ENCODE measurements around the gene SLC22A12.
"Not testable (repeated sequence)": the region's sequence is repeated elsewhere in the genome, so short reads cannot be mapped to it uniquely, and the experiment has no call there.

The SLC22A12 gene

DNA sequence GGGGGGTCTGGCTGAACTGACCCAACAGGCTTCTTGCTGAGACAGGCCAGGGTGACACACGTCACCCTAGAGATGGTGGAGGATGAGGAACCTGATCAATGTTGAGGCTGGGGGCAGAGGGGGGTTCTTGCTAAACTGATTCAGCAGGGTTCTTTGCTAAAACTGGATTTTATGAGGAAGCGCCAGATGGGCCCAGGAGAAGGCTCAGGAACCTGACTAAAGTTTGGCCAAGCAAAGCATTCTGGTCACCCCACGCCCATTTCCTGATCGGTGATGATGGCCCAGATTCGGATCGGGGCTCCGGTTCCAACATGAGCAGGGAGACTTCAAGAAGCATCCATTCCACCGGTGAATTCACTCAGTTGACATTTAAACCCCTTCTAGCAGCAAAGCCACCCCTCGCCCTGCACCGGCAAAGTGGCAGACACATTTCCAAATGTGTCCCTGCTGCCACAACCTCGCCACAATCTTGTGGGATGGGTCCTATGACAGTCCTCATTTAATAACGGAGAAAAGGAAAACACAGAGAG lies 34.2 kb upstream of the SLC22A12 start:
- Histone ChIP-seq H3K4me3 (ENCODE audit: low read depth, low read length) (no peak overlapping the region), H3K27me3 (ENCODE audit: insufficient read depth, low read length) (peaks cover 7% of the 10 kb centered on the region; the same call in 1 of the 2 replicates), H3K79me2 (ENCODE audit: control insufficient read depth, insufficient read depth, low read length, unreplicated experiment) (no peaks in the 10 kb centered on the region), H3K27ac (ENCODE audit: low read depth, low read length) (no peak overlapping the region), H2AFZ (ENCODE audit: low read length, unreplicated experiment) (no peak overlapping the region), H3K4me1 (ENCODE audit: control insufficient read depth, insufficient read depth, low read length, unreplicated experiment) (peaks cover 22% of the 10 kb centered on the region), H3K36me3 (ENCODE audit: insufficient read depth, low read length) (no peaks in the 10 kb centered on the region)

DNA sequence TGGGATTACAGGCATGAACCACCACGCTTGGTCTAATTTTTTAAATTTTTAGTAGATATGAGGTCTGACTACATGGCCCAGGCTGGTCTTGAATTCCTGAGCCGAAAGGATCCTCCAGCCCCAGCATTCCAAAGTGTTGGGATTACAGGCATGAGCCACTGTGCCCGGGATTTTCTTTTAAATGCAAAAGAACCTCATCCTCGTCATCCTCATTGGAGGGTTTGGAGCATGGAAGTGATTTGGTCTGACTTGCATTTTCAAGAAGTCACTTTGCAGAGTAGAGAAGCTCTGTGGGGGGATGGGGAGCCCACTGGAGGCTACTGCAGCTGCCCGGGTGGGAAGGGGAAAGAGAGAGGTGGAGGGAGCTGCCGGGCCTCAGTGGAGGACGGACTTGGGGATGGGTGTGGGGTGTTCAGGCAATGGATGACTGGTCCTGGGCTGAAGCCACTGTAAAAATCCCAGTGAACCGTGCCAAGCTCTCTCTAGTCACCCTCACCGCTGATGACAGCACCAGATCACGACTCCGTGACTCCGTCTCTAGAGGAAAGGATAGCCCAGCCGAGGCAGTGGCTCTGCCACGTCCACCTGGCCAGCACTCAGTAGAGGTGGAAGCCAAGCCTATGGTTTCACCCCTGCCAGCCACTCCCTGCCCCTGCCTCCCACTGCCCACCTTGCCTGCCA lies 32.8 kb upstream of the SLC22A12 start:
- Histone ChIP-seq H3K27ac (ENCODE audit: low read depth, low read length) (no peak overlapping the region), H3K4me1 (ENCODE audit: control insufficient read depth, insufficient read depth, low read length, unreplicated experiment) (peaks cover 22% of the 10 kb centered on the region), H3K79me2 (ENCODE audit: control insufficient read depth, insufficient read depth, low read length, unreplicated experiment) (no peaks in the 10 kb centered on the region), H2AFZ (ENCODE audit: low read length, unreplicated experiment) (no peak overlapping the region), H3K4me3 (ENCODE audit: low read depth, low read length) (no peak overlapping the region), H3K27me3 (ENCODE audit: insufficient read depth, low read length) (no peaks in the 10 kb centered on the region), H3K36me3 (ENCODE audit: insufficient read depth, low read length) (no peaks in the 10 kb centered on the region)

DNA sequence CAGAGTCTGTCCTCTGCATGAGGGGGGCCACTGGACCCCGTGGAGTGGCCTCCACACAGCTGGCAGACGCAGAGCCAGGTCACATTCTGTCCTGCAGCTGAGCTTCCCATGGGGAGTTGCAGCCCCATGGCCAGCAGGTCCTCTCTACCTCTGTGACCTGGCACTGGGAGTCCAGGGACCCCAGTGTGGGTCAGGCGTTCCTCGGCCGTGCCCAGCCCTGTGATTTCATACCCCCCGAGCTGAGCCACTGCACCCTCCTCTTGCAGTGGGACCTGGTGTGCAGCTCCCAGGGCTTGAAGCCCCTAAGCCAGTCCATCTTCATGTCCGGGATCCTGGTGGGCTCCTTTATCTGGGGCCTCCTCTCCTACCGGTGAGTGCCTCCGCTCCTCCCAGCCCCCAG lies 32.2 kb upstream of the SLC22A12 start:
- Histone ChIP-seq H2AFZ (ENCODE audit: low read length, unreplicated experiment) (no peak overlapping the region), H3K36me3 (ENCODE audit: insufficient read depth, low read length) (no peaks in the 10 kb centered on the region), H3K4me1 (ENCODE audit: control insufficient read depth, insufficient read depth, low read length, unreplicated experiment) (peaks cover 18% of the 10 kb centered on the region), H3K27ac (ENCODE audit: low read depth, low read length) (no peak overlapping the region), H3K4me3 (ENCODE audit: low read depth, low read length) (no peak overlapping the region), H3K27me3 (ENCODE audit: insufficient read depth, low read length) (no peaks in the 10 kb centered on the region), H3K79me2 (ENCODE audit: control insufficient read depth, insufficient read depth, low read length, unreplicated experiment) (no peaks in the 10 kb centered on the region)

DNA sequence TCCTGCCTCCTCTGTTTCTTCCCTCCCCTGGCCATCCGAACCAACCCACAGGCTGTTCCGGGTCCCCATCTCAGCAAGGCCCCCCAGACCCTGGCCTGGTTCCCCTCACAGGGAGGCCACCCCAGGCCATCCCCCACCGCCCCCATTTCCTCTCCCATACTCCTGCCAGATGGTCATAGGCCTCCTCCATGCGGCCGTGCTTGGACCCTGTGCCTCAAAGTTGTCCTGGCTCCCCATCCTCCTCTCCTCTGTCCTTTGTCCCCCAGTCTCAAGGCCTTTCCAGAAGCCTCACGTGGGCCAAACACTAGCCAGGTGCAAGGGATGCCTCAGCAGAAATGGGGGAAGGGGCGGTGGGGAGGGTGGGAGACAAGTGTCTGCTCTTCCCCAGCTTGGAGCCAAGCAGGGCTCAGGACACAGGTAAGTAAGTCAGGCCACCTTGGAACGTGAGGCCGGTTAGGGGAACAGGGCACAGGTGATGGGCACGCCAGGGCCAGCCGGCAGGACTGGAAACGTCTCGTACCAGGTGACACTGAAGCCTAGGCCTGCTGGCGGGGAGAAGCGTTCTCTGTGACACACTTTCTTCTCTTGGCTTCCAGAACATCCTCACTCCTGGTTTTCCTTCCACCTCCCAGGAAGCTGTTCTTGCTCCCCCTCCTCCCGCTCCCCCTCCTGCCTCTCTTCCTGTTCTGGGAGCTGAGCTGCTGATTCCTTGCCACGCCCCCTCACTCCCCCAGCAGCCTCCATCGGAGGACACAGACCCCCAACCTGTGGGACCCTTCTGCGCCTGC lies 31.5 kb upstream of the SLC22A12 start:
- H3K27ac ChIP-seq (ENCODE audit: low read depth, low read length), result no peak overlapping the region
- H3K36me3 ChIP-seq (ENCODE audit: insufficient read depth, low read length), result no peaks in the 10 kb centered on the region

DNA sequence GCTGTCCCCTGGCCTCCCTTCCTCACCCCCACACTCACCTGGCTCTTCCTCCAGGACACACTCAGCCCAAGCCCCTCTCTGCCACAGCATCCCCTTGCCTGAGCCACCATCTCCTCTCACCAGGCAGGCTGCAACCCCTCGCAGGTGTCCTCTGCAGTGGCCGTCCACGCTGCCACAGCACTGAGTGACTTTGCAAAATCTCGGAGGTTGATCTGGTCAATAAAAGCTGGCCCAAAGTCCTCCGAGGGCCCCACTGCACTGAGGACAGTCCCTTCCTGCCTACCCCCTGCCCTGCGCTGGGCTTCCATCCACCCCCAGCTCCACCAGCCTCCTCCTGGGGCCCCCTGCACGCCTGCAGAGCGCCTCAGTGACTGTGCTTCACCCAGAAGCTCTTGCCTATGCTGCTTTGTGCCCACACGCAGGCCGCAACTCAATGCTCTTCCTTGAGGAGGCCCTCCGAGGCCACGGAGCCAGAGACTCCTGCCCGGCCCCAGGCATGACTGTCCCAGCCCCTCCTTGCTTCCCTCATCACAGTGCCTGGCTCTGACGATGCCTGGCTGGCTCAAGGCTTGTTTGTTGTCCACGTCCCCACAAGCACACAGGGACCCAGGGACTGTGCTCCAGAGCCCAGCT lies 30.8 kb upstream of the SLC22A12 start:
- H3K4me3 ChIP-seq (ENCODE audit: low read depth, low read length), result no peak overlapping the region
- no peaks in the 10 kb centered on the region for H3K79me2 ChIP-seq (ENCODE audit: control insufficient read depth, insufficient read depth, low read length, unreplicated experiment)
- no peaks in the 10 kb centered on the region for H3K36me3 ChIP-seq (ENCODE audit: insufficient read depth, low read length)
- H3K27me3 ChIP-seq (ENCODE audit: insufficient read depth, low read length), result no peaks in the 10 kb centered on the region
- H3K4me1 ChIP-seq (ENCODE audit: control insufficient read depth, insufficient read depth, low read length, unreplicated experiment), result peaks cover 4% of the 10 kb centered on the region
- H3K27ac ChIP-seq (ENCODE audit: low read depth, low read length), result no peak overlapping the region
- no peak overlapping the region for H2AFZ ChIP-seq (ENCODE audit: low read length, unreplicated experiment)

More for the DNA sequence above, 31.5 kb upstream of the SLC22A12 start:
- H3K27me3 ChIP-seq (ENCODE audit: insufficient read depth, low read length), result no peaks in the 10 kb centered on the region
- no peaks in the 10 kb centered on the region for H3K79me2 ChIP-seq (ENCODE audit: control insufficient read depth, insufficient read depth, low read length, unreplicated experiment)
- H3K4me1 ChIP-seq (ENCODE audit: control insufficient read depth, insufficient read depth, low read length, unreplicated experiment), result peaks cover 11% of the 10 kb centered on the region
- no peak overlapping the region for H2AFZ ChIP-seq (ENCODE audit: low read length, unreplicated experiment)
- no peak overlapping the region for H3K4me3 ChIP-seq (ENCODE audit: low read depth, low read length)

DNA sequence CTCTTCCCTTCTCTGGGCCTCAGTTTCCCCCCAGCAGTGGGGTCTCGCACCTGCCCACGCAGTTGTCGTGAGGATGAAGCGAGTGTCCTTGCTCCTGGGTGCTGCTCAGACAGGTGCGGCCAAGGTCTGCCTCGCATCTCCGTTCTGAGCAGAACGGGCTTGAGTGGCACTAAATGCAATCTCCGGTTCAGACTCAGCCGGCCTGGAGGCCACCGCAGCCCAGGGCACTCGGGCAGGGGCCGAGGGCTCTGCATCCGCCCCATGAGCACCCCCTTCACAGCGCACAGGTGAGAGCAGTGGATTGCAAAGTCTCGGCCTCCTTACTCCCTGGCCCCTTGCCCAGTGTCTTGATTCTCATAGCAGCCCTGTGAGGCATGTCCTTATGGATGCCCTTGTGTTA lies 30.1 kb upstream of the SLC22A12 start:
- H3K4me3 ChIP-seq (ENCODE audit: low read depth, low read length), result no peak overlapping the region
- H3K27ac ChIP-seq (ENCODE audit: low read depth, low read length), result no peak overlapping the region
- H3K4me1 ChIP-seq (ENCODE audit: control insufficient read depth, insufficient read depth, low read length, unreplicated experiment), result no peaks in the 10 kb centered on the region
- no peaks in the 10 kb centered on the region for H3K79me2 ChIP-seq (ENCODE audit: control insufficient read depth, insufficient read depth, low read length, unreplicated experiment)
- H2AFZ ChIP-seq (ENCODE audit: low read length, unreplicated experiment), result no peak overlapping the region
- no peaks in the 10 kb centered on the region for H3K27me3 ChIP-seq (ENCODE audit: insufficient read depth, low read length)
- H3K36me3 ChIP-seq (ENCODE audit: insufficient read depth, low read length), result no peaks in the 10 kb centered on the region

DNA sequence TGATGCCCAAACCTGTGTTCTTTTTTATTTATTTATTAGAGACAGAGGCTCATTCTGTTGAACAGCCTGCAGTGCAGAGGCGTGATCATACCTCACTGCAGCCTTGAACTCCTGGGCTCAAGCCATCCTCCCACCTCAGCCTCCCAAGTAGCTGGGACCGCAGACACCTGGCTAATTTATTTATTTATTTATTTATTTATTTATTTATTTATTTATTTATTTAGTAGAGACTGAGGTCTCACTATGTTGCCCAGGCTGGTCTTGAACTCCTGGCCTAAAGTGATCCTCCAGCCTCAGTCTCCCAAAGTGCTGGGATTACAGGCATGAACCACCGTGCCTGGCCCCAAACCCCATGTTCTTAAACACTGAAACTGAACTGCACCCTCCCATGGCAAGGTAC lies 29.6 kb upstream of the SLC22A12 start:
- H3K36me3 ChIP-seq (ENCODE audit: insufficient read depth, low read length); H2AFZ ChIP-seq (ENCODE audit: low read length, unreplicated experiment); H3K4me1 ChIP-seq (ENCODE audit: control insufficient read depth, insufficient read depth, low read length, unreplicated experiment); H3K79me2 ChIP-seq (ENCODE audit: control insufficient read depth, insufficient read depth, low read length, unreplicated experiment); H3K4me3 ChIP-seq (ENCODE audit: low read depth, low read length); H3K27me3 ChIP-seq (ENCODE audit: insufficient read depth, low read length); H3K27ac ChIP-seq (ENCODE audit: low read depth, low read length): not testable (repeated sequence)

DNA sequence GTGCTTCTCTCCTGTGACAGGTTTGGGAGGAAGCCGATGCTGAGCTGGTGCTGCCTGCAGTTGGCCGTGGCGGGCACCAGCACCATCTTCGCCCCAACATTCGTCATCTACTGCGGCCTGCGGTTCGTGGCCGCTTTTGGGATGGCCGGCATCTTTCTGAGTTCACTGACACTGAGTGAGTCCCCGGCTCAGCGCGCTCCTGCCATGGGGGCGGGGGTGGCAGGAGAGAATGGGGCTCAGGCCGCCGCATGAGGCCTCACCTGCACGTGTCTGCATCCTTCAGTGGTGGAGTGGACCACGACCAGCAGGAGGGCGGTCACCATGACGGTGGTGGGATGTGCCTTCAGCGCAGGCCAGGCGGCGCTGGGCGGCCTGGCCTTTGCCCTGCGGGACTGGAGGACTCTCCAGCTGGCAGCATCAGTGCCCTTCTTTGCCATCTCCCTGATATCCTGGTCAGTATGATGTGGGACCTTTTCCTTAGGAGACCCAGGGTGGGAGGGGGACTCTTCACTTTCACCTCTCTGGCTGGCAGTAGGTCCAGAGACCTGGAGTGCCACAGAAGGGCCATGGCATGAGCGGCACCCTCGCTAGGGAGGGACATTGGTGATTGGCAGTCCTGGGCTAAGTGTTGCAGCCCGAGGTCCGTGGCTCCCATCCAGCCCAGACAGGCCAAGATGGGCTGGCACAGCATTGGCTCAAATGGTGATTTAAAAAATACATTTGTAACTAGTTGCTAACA lies 28.9 kb upstream of the SLC22A12 start:
- H3K4me1 ChIP-seq (ENCODE audit: control insufficient read depth, insufficient read depth, low read length, unreplicated experiment), result no peaks in the 10 kb centered on the region
- no peaks in the 10 kb centered on the region for H3K36me3 ChIP-seq (ENCODE audit: insufficient read depth, low read length)
- H2AFZ ChIP-seq (ENCODE audit: low read length, unreplicated experiment), result no peak overlapping the region

DNA sequence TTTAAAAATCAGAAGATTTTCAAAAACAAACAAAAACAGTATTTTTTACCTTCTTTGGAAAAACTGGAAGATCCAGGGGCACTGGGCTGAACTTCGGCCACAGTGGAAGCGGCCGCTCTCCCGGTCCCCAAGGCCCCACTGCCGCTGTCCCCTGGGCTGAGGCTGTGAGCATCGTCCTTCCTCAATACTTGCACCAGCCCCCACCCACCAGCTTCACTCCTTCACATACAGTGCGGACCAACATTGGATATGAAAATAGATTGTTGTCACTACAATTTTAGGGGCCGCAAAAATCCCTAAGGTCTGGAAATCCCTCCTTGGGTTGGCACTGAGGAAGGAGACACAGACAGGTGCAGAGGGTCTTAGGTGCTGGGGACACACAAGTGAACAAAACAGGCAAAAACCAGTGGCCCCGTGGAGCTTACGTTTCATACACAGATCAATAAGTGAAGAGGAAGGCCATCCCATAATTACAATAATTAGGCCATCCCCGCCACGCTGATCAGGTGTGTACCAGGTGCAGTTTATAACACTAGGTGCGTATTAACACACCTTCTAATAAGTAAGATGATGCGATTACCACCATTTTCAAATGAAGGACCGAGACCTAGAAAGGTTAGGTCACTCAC lies 28.2 kb upstream of the SLC22A12 start:
- no peak overlapping the region for H3K4me3 ChIP-seq (ENCODE audit: low read depth, low read length)
- no peaks in the 10 kb centered on the region for H3K27me3 ChIP-seq (ENCODE audit: insufficient read depth, low read length)
- H3K27ac ChIP-seq (ENCODE audit: low read depth, low read length), result no peak overlapping the region
- H3K4me1 ChIP-seq (ENCODE audit: control insufficient read depth, insufficient read depth, low read length, unreplicated experiment), result no peaks in the 10 kb centered on the region
- H3K79me2 ChIP-seq (ENCODE audit: control insufficient read depth, insufficient read depth, low read length, unreplicated experiment), result no peaks in the 10 kb centered on the region
- H2AFZ ChIP-seq (ENCODE audit: low read length, unreplicated experiment), result no peak overlapping the region
- H3K36me3 ChIP-seq (ENCODE audit: insufficient read depth, low read length), result no peaks in the 10 kb centered on the region

More for the DNA sequence above, 28.9 kb upstream of the SLC22A12 start:
- Histone ChIP-seq H3K4me3 (ENCODE audit: low read depth, low read length) (no peak overlapping the region), H3K79me2 (ENCODE audit: control insufficient read depth, insufficient read depth, low read length, unreplicated experiment) (no peaks in the 10 kb centered on the region), H3K27ac (ENCODE audit: low read depth, low read length) (no peak overlapping the region), H3K27me3 (ENCODE audit: insufficient read depth, low read length) (no peaks in the 10 kb centered on the region)

DNA sequence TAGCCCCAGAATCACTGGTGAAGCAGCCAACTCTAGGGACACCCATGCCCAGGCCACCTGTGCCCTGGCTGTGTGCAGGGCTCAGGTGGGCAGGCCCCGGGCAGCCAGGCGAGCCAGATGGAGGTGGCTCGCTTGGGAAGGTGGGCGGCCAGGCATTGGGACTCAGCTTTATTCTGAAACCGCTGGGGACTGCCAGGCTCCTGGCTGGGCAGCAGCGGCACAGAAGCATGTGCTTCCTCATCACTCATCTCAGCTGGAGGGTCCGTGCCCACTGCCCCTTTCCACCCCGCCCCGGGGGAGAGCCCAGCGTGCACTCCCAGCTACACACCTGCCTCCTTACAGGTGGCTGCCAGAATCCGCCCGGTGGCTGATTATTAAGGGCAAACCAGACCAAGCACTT lies 27.1 kb upstream of the SLC22A12 start:
- Histone ChIP-seq H2AFZ (ENCODE audit: low read length, unreplicated experiment) (no peak overlapping the region), H3K4me3 (ENCODE audit: low read depth, low read length) (no peak overlapping the region), H3K4me1 (ENCODE audit: control insufficient read depth, insufficient read depth, low read length, unreplicated experiment) (no peaks in the 10 kb centered on the region), H3K36me3 (ENCODE audit: insufficient read depth, low read length) (no peaks in the 10 kb centered on the region), H3K27me3 (ENCODE audit: insufficient read depth, low read length) (no peaks in the 10 kb centered on the region), H3K79me2 (ENCODE audit: control insufficient read depth, insufficient read depth, low read length, unreplicated experiment) (no peaks in the 10 kb centered on the region), H3K27ac (ENCODE audit: low read depth, low read length) (no peak overlapping the region)

Data from ACC112 (cell line).